Measurements from ENCODE around the gene E2F4.

Gene E2F4

DNA sequence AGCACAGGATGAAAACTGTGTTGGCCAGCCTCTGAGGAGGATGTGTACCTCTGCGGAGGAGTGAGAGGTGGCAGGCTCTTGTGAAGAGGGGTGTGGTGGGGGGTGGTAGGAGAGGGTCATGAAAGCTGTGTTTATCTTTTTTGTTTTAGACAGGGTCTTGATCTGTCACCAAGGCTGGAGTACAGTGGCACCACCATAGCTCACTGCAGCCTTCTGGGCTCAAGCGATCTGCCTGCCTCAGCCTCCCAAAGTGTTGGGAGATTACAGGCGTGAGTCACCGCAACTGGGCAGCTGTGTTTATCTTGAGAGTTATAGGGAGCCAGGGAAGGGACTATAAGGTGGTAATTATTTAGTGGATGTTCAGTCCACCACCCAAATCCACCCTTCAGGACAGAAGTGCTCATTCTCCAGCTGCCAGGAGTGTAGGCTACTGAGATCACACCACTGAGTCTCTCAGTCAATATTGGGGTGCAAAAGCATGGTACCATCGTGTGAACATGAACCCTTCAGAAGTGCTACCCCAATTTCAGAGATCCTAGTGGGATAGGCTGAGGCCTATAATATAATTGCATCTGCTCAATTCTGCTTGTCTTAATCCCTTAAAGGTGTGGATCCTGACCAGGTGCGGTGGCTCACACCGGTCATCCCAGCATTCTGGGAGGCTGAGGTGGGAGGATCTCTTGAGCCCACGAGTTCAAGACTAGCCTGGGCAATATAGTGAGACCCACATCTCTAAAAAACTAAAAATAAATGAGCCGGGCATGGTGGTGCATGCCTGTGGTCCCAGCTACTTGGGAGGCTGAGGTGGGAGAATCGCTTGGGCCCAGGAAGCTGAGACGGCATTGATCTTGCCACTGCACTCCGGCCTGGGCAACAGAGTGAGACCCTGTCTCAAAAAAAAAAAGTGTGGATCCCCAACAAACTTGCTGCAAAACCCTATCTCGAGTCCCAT lies 1.2 kb upstream of the E2F4 start:
- no peak for DNase-seq (ENCODE audit: low read depth)

- no peak for DNase-seq (ENCODE audit: low read depth)
Observed at GRCh38 chr16:67191411-67191994, 452 bp upstream of the E2F4 start.

DNA sequence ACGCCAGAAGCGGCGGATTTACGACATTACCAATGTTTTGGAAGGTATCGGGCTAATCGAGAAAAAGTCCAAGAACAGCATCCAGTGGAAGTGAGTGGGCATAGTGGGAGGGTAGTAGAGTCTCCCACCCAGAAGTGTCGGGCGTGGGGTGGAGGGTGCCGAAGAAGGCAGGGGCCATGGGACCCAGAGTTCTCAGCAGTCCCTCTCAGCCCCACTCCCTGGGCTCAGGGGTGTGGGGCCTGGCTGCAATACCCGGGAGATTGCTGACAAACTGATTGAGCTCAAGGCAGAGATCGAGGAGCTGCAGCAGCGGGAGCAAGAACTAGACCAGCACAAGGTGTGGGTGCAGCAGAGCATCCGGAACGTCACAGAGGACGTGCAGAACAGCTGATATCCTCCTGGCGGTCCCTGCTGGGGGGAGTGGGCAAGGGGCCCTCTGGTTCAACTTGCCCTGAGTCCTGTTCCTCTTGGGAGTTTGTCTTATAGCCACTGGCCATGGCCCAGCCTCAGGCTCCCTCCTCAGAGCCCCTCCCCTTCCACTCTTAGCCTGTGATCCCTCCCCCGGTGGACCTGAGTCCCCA lies 916 bp downstream of the E2F4 start:
- DNase-seq (ENCODE audit: low read depth): no peak

DNA sequence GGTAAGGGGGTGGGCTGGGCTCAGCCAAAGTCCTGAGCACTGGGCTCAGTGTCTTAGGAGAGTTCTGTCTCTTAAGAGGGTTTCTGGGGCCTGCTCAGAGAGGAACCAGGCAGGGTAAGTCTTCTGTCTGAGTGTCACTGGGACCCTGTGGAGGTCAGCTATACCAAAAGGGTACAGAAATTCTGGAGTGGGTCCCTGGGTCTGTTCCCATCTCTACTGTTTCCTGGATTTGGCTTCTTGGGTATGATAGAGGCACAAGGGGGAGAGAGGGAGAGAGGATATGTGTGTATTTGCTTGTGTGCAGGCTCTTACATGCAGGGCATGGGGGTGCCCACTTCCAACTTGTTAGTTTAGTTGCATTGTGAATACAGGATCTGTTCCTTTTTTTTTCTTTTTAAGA lies 1.6 kb downstream of the E2F4 start:
- no peak for DNase-seq (ENCODE audit: low read depth)

- DNase-seq (ENCODE audit: low read depth): no peak
Observed at GRCh38 chr16:67194260-67194659, 2.3 kb downstream of the E2F4 start.

DNA sequence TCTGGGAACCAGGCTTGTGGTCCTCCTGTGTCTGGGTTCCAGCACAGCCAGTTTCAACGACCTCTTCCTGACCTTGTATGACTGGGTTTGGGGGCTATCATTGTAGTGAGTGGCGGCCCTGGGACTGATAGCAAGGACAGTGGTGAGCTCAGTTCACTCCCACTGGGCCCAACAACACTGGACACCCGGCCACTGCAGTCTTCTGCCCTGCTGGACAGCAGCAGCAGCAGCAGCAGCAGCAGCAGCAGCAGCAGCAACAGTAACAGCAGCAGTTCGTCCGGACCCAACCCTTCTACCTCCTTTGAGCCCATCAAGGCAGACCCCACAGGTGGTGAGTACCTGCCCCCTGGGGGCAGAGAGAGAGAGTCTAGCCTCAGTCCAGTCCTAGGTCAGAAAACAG lies 3.7 kb downstream of the E2F4 start:
- DNase-seq (ENCODE audit: low read depth): no peak

DNA sequence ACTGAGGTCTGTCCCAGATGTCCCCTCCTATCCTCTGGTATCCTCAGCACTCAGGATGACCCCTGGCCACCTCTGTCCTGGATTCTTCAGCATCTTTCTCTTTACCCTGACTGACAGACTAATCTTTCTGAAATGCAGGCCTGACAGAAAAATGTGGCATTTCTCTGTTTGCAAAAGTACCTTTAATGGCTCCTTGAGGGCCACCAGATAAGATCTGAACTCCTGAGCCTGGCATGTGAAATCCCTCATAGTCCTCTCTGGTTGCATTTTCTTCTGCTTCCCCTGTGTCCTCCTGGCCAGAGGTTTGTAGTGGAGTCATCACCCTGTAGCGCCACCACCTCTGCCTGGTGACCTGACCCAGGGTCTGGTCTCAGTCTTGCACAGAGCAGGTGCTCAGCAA lies 4.9 kb downstream of the E2F4 start:
- no peak for DNase-seq (ENCODE audit: low read depth)

DNA sequence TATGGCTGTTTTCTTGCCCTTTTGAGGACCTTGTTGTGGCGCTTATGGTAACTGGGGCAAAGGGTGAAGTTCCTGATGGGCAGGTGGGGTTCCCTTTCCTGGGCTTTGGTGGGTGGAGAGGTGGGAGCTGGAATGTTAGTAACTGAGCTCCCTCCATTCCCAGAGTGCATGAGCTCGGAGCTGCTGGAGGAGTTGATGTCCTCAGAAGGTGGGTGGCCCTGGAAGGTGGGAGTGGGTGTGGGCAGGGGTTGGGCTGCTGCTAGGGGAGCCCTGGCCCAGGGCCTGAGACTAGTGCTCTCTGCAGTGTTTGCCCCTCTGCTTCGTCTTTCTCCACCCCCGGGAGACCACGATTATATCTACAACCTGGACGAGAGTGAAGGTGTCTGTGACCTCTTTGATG lies 5.7 kb downstream of the E2F4 start:
- DNase-seq (ENCODE audit: low read depth): no peak

DNA sequence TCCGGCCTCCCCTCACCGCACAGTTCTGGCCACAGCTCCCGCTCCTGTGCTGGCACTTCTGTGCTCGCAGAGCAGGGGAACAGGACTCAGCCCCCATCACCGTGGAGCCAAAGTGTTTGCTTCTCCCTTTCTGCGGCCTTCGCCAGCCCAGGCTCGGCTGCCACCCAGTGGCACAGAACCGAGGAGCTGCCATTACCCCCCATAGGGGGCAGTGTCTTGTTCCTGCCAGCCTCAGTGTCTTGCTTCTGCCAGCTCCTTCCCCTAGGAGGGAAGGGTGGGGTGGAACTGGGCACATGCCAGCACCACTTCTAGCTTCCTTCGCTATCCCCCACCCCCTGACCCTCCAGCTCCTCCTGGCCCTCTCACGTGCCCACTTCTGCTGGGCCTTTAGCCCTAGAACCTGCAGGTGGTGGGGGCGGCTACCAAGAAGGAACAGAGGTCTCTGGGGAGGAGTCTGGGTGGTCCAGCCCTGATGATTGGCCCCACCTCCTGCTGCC lies 6.3 kb downstream of the E2F4 start:
- no peak for DNase-seq (ENCODE audit: low read depth)

- no peak for DNase-seq (ENCODE audit: low read depth)
Observed at GRCh38 chr16:67199011-67199807, 7.3 kb downstream of the E2F4 start, which contains the start of gene ELMO3. TSS of gene ELMO3 (plus strand) at chr16:67199131. CDS start at chr16:67199327, 196 bp downstream.

- no peak for DNase-seq (ENCODE audit: low read depth)
Observed at GRCh38 chr16:67199808-67200198, 7.8 kb downstream of the E2F4 start.

DNA sequence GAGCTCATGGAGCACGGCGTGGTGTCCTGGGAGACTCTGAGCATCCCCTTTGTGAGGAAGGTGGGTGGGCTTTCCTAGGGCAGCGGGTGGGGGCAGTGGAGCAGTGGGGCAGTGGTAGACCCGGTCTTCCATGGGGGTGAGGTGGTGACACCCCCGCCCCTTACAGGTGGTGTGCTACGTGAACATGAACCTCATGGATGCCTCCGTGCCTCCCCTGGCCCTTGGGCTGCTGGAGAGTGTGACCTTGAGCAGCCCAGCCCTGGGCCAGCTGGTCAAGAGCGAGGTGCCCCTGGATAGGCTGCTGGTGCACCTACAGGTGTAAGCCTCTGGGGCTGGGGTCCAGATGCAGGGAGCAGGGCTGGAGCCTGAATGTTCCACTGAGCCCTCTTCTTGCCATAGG lies 8.5 kb downstream of the E2F4 start:
- DNase-seq (ENCODE audit: low read depth): no peak

DNA sequence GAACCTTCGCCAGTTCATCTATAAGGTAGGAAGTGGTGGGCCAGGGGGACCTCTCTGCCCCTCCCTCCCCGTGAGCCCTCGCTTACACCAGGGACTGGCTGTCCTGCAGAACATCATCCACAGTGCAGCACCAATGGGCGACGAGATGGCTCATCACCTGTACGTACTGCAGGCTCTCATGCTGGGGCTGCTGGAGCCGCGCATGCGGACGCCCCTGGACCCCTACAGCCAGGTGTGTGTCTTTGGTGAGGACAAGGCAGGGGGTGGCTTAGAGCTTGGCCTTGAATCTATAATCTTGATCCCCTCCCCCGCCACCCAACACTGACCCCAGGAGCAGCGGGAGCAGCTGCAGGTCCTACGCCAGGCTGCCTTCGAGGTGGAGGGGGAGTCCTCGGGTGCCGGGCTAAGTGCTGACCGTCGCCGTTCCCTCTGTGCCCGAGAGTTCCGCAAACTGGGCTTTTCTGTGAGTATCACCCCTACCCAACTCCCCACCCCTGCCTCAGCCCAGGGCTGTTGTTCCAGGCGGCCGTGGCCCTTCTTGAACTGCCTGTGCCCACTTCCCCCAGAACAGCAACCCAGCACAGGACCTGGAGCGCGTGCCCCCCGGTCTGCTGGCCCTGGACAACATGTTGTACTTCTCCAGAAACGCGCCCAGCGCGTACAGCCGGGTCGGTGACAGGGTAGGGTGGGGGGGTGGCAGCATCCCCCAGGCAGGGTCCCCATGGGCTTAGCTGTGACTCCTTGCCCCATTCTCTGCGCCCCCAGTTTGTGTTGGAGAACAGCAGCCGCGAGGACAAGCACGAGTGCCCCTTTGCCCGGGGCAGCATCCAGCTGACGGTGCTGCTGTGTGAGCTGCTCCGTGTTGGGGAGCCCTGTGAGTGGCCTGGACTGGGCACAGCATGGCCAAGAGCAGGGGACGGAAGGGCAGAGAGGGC lies 9.7 kb downstream of the E2F4 start:
- no peak for DNase-seq (ENCODE audit: low read depth)

GRCh38 chr16:67202426-67202825 lies 10.5 kb downstream of the E2F4 start:
- no peak for DNase-seq (ENCODE audit: low read depth)

DNA sequence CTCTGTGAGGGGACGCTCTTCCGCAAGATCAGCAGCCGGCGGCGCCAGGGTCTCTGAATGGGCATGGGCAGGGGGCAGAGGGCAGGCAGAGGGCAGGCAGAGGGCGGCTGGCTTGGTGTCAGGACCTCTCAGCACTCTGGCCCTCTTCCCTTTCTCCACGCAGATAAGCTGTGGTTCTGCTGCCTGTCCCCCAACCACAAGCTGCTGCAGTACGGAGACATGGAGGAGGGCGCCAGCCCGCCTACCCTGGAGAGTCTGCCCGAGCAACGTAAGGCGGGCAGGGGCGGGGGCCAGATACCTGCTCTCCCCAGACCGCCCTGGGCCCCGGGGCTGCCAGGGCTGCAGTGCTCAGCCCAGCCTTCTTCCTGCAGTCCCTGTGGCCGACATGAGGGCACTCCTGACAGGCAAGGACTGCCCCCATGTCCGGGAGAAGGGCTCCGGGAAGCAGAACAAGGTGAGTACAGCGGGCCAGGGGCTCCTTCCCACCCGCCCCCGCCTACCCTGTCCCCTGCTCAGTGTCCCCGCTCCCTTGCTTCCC lies 11.1 kb downstream of the E2F4 start:
- DNase-seq (ENCODE audit: low read depth): no peak

DNA sequence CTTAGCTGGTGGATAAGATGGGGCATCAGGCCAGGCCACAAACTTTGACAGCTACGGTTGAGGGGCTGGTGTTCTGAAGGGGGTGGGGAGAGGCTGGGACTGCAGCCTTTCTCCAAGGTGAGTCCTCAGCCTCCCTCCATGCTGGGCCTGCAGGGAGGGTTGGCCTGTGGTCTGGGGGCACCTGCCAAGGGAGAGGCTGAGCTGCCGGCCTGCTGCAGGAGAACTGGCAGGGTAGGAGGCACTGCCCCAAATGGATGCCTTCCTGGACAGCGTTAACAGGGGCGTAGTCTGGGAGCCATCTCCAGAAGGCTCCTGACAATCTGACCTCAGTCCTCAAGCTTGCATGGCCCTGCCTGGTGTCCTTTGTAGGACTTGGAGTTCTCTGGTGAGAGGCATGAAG lies 12.1 kb downstream of the E2F4 start:
- no peak for DNase-seq (ENCODE audit: low read depth)

GRCh38 chr16:67206129-67206837 lies 14.3 kb downstream of the E2F4 start:
- DNase-seq (ENCODE audit: low read depth): no peak

GRCh38 chr16:67206838-67207248 lies 14.9 kb downstream of the E2F4 start:
- no peak for DNase-seq (ENCODE audit: low read depth)

GRCh38 chr16:67207249-67208091 lies 15.5 kb downstream of the E2F4 start:
- no peak for DNase-seq (ENCODE audit: low read depth)
